Natural killer cell (primary cell): ENCODE data around the gene NDEL1. TPM values are rescaled to one million over a fixed set of nuclear protein-coding genes. Genes with fewer than 3 reads are reported as not detected.

Experiments
- ATAC-seq, 3 donors: fragments of 150-1000 bp in 2 of 3; fragments of 200-7000 bp in 1 of 3; cut with Tn5 transposase; 1 replicate in 1 of 3; 2 replicates in 2 of 3; pipeline ENCODE4 v1.10.0; 2021; ENCODE audit warnings: mild to moderate bottlenecking in 2 of 3, moderate library complexity in 2 of 3
- DNase-seq, 2 donors: peaks; one replicate each; pipeline versions ENCODE4 v3.0.0 to v3.0.0-alpha.2; 2013 to 2021; ENCODE audit warnings: mixed read lengths in 1 of 2
- H3K27ac ChIP-seq: one replicate; pipeline ENCODE4 v1.5.1; 2013; ENCODE audit warnings: mild to moderate bottlenecking, low read length
- H3K27me3 ChIP-seq: one replicate; pipeline ENCODE4 v1.6.1; 2013; ENCODE audit warnings: low read length; ENCODE audit not compliant: control insufficient read depth, insufficient read depth
- H3K36me3 ChIP-seq: one replicate; pipeline ENCODE4 v1.6.1; 2013; ENCODE audit warnings: low read length; ENCODE audit not compliant: control insufficient read depth, insufficient read depth
- H3K4me1 ChIP-seq: one replicate; pipeline ENCODE4 v1.6.1; 2013; ENCODE audit warnings: low read length; ENCODE audit not compliant: control insufficient read depth, insufficient read depth
- H3K4me3 ChIP-seq: one replicate; pipeline ENCODE4 v1.5.1; 2013; ENCODE audit warnings: low read length
- H3K9me3 ChIP-seq: one replicate; pipeline ENCODE4 v1.6.1; 2013; ENCODE audit warnings: low read length; ENCODE audit not compliant: control insufficient read depth, insufficient read depth
- H3K27ac Mint-ChIP-seq, 2 donors: one replicate each; pipeline ENCODE4 v1.8.0; 2022; ENCODE audit warnings: mild to moderate bottlenecking in 2 of 2, mixed read lengths in 2 of 2, moderate library complexity in 1 of 2
- H3K27me3 Mint-ChIP-seq, 2 donors: one replicate each; pipeline ENCODE4 v1.8.0; 2022; ENCODE audit warnings: low read depth in 2 of 2, mixed read lengths in 2 of 2
- H3K36me3 Mint-ChIP-seq: one replicate; pipeline ENCODE4 v1.8.0; 2022; ENCODE audit warnings: mixed read lengths
- H3K4me1 Mint-ChIP-seq, 2 donors: one replicate each; pipeline ENCODE4 v1.8.0; 2022; ENCODE audit warnings: mixed read lengths in 2 of 2
- H3K4me3 Mint-ChIP-seq: one replicate; pipeline ENCODE4 v1.8.0; 2022; ENCODE audit warnings: mild to moderate bottlenecking, moderate library complexity, mixed read lengths
- H3K9me3 Mint-ChIP-seq, 2 donors: one replicate each; pipeline ENCODE4 v1.8.0; 2022; ENCODE audit warnings: mixed read lengths in 2 of 2
- WGBS: methylation state at CpG from one replicate; pipeline ENCODE4 v1.1.7; 2013; ENCODE audit warnings: missing lambda C conversion rate; ENCODE audit not compliant: insufficient coverage; 5-methylcytosine and 5-hydroxymethylcytosine counted together
- intact Hi-C: fragments of 100-400 bp; cut with micrococcal nuclease; formaldehyde crosslinking; loops from one replicate; pipeline ENCODE4 v1.14.2; 2022
- total RNA-seq, 4 donors: library from RNA; stranded (reverse); fragments of 120-200 nt in 1 of 4; gene quantifications; one replicate each; pipeline versions ENCODE4 v1.2.3 to v1.2.4, GENCODE V29; 2013 to 2022
- TF ChIP-seq, protein P1 (sequence below): fragments of 200-600 bp; IDR thresholded peaks from one replicate; pipeline ENCODE4 v1.8.0; 2022; ENCODE audit warnings: antibody characterized with exemption

Gene NDEL1
- total RNA-seq, 3 donors from 2014 or later (not counting 1 experiment from before 2014, with no cell fraction given) = 174 to 219 (median 193) TPM

DNA sequence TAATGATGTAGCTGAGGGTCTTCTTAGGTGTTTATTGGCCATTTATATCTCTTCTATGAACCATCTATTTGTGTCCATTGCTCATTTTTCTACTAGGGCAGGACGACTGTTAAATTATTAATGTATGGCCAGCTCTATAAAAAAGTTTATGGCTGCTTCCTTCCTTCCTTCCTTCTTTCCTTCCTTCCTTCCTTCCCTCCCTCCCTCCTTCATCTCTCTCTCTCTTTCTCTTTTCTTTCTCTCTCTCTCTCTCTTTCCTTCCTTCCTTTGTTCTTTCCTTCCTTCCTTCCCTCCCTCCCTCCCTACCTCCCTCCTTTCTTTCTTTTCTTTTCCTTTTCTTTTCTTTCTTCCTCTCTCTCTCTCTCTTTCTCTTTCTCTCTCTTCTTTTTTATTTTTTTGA is 17.2 kb upstream of the NDEL1 start:
- Mint-ChIP-seq H3K4me1 (no peaks in the 10 kb centered on the region), H3K36me3 (no peaks in the 10 kb centered on the region), H3K27ac (no peak overlapping the region), H3K9me3 (no peaks in the 10 kb centered on the region), H3K27me3 (peaks cover 37 to 45% of the 10 kb centered on the region in 2 donors), H3K4me3 (no peak overlapping the region)
- Histone ChIP-seq H3K4me1 (no peaks in the 10 kb centered on the region), H3K9me3 (no peaks in the 10 kb centered on the region), H3K27ac (no peak overlapping the region), H3K36me3 (no peaks in the 10 kb centered on the region), H3K27me3 (no peaks in the 10 kb centered on the region), H3K4me3 (no peak overlapping the region)
- 83% methylated on average over 1 of the region's 1 CpG for WGBS
- TF ChIP-seq, protein P1, sequence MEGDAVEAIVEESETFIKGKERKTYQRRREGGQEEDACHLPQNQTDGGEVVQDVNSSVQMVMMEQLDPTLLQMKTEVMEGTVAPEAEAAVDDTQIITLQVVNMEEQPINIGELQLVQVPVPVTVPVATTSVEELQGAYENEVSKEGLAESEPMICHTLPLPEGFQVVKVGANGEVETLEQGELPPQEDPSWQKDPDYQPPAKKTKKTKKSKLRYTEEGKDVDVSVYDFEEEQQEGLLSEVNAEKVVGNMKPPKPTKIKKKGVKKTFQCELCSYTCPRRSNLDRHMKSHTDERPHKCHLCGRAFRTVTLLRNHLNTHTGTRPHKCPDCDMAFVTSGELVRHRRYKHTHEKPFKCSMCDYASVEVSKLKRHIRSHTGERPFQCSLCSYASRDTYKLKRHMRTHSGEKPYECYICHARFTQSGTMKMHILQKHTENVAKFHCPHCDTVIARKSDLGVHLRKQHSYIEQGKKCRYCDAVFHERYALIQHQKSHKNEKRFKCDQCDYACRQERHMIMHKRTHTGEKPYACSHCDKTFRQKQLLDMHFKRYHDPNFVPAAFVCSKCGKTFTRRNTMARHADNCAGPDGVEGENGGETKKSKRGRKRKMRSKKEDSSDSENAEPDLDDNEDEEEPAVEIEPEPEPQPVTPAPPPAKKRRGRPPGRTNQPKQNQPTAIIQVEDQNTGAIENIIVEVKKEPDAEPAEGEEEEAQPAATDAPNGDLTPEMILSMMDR = no peak
- intact Hi-C loops = no loop called here
- no peak for ATAC-seq
- no peak for DNase-seq

- no CpG with 5 or more reads among the region's 1 CpG for WGBS
- Histone ChIP-seq H3K4me1 (no peaks in the 10 kb centered on the region), H3K4me3 (no peak overlapping the region), H3K27ac (no peak overlapping the region), H3K27me3 (no peaks in the 10 kb centered on the region), H3K9me3 (no peaks in the 10 kb centered on the region), H3K36me3 (no peaks in the 10 kb centered on the region)
- DNase-seq (no peak), ATAC-seq (no peak)
- H3K27me3 Mint-ChIP-seq = peaks cover 40 to 42% of the 10 kb centered on the region in 2 donors
- no peaks in the 10 kb centered on the region for H3K4me1 Mint-ChIP-seq
- intact Hi-C loops = no loop called here
- no peak overlapping the region for H3K27ac Mint-ChIP-seq
- H3K4me3 Mint-ChIP-seq = no peak overlapping the region
- TF ChIP-seq, protein P1 = no peak
- no peaks in the 10 kb centered on the region for H3K9me3 Mint-ChIP-seq
- no peaks in the 10 kb centered on the region for H3K36me3 Mint-ChIP-seq
These were observed 16.4 kb upstream of the NDEL1 start for GRCh38 chr17:8419305-8419704.

DNA sequence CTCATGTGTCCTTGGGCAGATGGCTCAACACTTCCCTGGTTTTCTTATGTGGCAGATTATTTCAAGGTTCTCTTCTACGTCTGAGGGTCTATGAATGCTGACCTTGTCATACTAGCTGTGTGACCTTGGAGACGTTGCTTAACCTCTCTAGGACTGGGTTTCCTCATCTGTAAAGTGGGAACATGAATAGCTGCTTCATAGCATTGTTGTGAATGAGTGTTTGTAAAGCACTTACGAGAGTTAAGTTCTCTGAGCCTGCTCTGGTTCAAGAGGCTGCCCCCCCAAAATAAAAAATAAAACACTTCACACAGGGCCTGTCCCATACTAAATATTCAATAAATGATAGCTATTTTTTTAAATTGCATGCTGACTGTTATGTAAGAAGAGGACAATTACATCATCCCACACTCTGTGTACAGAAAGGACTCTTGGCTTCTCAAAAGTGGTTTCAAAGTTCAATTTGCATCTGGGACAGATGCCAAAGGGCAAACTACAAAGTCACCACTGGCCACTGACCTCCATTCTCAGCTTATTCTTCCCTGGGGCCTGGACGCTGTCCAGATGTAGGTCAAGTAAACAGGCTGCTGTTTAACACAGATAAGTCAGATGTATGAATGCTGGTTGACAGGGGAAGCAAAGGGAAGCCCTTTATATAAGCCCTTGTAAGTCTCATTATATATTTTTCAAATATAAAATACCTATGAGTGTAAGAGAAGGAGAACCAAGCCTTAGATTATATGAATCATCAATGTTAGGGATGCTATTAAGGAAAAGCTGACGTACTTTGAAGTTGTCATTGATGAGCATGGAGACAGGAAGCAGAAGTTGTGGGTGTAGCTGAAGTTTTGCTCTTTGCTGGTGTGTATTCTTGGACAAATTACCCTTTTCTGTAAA is 15.4 kb upstream of the NDEL1 start:
- Mint-ChIP-seq H3K9me3 (no peaks in the 10 kb centered on the region), H3K36me3 (no peaks in the 10 kb centered on the region), H3K27me3 (peaks cover 40 to 42% of the 10 kb centered on the region in 2 donors), H3K4me3 (no peak overlapping the region), H3K27ac (no peak overlapping the region), H3K4me1 (no peaks in the 10 kb centered on the region)
- Histone ChIP-seq H3K9me3 (no peaks in the 10 kb centered on the region), H3K36me3 (no peaks in the 10 kb centered on the region), H3K27ac (no peak overlapping the region), H3K4me1 (no peaks in the 10 kb centered on the region), H3K27me3 (no peaks in the 10 kb centered on the region), H3K4me3 (no peak overlapping the region)
- TF ChIP-seq, protein P1 = no peak
- 44% methylated on average over 4 of the region's 5 CpGs for WGBS
- DNase-seq = no peak
- intact Hi-C loops = no loop called here
- ATAC-seq = peak in 1 of 3 donors; percentile 46
